GM15510 (cell line): ENCODE data around the gene NDEL1.

ENCODE experiments used
- POLR2A ChIP-seq: IDR thresholded peaks from 3 replicates; pipeline ENCODE4 v1.6.1; 2011; ENCODE audit warnings: borderline replicate concordance; ENCODE audit not compliant: insufficient read length; ENCODE audit errors: extremely low read depth

Gene NDEL1

GRCh38 chr17:8408371-8408770 is 27.3 kb upstream of the NDEL1 start:
- TF ChIP-seq POLR2A, result no peak

DNA sequence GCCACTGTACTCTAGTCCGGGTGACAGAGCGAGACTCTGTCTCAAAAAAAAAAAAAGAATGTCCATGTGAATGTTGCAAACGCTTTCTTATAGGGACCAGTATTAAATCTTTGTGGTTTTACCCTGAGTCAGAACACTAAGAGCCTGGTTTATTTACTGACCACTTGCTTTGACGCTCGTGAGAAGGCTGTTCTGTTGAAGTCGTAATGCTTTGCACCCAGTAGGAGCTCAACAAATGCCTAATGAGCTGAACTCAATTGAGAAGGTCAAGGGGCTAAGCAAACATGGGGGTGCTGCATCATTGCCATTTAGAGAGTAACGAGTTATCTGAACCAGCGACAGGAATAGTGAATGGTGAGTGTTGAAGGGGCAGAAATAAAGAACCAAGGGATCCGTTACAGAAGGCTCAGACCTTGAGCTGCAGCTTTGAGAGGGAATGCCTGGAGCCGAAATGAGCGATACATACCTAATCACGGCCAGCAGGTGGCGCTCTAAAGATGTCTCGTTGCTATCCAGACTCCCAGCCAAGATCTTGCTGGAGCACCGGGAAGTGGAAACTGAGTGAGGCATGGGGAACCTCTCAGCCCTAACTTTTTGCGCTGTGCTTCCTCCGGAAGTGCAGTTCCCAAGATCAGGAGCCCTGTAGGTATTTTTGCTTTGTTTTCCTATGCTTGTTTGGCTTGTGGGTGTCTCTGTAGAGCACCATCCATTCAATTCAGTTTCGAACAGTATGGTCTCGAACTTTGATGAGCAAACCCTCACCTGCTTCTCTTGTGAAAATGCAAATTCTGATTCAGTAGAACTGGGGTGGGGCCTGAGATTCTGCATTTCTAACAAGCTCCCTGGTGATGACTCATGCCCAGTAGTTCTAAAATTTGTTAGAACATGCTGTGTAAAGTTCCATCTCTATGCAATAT is 25.5 kb upstream of the NDEL1 start:
- no peak for TF ChIP-seq POLR2A

DNA sequence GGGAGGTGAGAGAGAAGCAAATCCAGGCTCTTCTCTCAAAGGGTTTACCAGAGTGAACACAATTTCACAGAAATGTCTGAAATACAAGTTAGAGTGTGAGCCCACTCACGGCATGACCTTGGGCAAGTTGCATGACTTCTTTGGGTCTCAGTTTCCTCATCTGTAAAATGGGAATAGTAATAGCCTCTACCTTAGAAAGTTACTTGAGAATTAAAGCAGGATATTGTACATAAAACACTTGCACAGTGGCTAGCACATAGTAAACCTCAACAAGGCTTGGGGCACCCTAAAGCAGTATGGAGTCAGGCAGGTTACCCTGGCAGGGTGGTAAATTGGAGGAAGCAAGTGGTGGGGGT is 24.8 kb upstream of the NDEL1 start:
- no peak for TF ChIP-seq POLR2A

- no peak for TF ChIP-seq POLR2A
Measured at GRCh38 chr17:8412089-8412488, 23.6 kb upstream of the NDEL1 start.

DNA sequence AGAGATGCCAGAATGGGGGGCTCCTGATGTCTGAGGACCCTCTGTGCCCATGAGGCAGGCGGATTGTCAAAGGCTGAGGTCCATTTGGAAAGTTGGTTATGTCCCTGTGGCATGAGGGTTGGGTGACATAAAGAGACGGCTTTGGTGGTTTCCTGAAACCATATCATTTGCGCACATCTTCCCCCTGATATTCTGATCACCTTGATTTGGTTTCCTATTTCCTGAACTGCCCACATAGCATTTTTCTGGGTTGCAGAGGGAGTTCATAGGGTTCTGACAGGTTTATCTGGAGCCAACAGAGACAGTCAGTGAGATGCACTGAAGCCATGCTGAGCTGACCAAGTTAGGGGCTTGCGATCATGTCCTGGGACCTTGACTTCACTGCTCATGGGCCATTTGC is 22.4 kb upstream of the NDEL1 start:
- no peak for TF ChIP-seq POLR2A

GRCh38 chr17:8413938-8414337 is 21.7 kb upstream of the NDEL1 start:
- no peak for TF ChIP-seq POLR2A

DNA sequence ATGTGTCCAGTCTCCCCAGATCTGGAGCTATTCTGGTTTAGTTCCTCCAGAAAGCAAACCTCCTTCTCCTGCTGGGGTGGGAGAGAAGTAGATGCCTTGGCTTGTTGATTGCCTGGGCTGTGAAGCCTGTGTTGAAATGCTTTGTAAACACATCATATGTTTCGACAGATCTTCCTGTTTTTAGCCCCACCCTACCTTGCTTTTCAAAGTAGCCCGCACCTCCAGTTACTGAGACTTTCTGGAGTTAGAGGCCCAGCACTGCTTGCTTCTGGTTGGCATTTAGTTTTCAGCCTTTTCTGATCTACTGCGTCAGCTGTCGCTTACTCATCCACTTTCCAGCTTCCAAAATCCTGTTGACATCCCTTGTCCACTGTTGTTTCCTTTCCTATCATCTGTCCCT is 17.9 kb upstream of the NDEL1 start:
- no peak for TF ChIP-seq POLR2A

- TF ChIP-seq POLR2A, result no peak
Measured at GRCh38 chr17:8418471-8418870, 17.2 kb upstream of the NDEL1 start.

DNA sequence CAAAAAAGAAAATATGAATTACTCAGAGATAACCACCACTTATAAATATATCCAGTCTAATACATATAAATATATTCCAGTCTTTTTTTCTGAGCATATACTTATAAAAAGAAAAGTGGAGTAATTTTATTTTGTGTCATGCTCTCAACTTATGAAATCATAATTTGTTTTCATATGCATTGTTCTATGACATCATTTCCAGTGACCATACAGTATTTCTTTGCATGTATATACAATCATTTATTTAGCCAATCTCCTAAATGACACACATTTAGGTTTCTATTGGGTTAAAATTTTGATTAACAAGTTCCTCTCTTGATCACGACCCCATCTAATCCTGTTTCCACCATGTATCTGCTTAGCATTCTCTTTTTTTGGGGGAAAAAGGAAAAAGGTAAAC is 16.4 kb upstream of the NDEL1 start:
- TF ChIP-seq POLR2A, result no peak

GRCh38 chr17:8420041-8420934 is 15.4 kb upstream of the NDEL1 start:
- TF ChIP-seq POLR2A, result no peak

- TF ChIP-seq POLR2A, result no peak
Measured at GRCh38 chr17:8421571-8421970, 14.1 kb upstream of the NDEL1 start.

DNA sequence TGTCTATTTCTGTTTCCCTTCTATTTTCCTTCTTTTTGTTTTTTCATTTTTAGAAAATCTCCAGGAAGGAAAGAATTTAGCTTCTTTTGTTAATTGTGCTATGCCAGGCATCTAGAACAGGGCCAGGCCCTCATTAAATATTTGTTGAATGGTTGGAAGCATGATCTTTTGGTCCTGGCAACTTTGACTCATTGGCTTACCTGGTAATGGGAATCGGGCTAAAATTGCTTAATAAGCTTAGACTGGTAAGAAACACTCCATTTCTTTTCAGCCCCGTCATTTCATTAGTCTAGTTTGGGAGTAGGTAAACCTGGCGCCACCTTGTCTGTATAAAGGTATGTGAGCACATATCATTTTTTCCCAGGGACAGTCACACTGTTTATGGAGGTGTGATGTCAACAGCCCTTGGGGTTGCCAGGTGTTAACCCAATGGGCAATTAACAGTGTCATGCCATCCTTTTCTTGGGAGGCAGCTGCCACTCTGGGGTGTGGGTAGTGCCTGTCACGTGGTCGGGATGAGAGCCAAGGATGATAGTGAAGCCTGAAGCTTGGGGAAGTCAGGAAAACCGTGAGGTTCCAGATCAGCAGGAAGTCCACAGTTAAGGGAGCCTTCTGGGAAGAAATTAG is 9.5 kb upstream of the NDEL1 start:
- no peak for TF ChIP-seq POLR2A

- TF ChIP-seq POLR2A, result no peak
Measured at GRCh38 chr17:8426802-8427201, 8.9 kb upstream of the NDEL1 start.

DNA sequence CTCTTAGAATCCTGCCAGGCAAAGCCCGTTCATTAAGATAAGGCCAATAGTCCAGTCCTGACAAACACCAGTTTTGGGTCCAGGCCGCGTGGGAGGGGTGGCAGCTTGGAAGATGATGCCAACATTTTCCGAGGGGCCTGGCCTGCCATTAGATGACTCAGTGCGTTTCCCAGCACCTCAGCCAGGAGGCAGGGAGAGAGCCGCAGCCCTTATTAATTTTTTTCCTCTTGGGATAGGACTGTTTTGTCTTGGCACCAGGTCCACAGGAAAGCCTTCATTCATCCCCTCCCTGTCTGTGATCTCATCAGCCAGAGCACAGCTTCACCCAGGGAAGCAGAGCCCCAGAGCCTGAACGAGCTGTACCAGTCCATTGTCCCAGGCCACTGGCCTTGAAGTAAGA is 4.7 kb upstream of the NDEL1 start:
- TF ChIP-seq POLR2A, result no peak
